Right lobe of liver (tissue), 4 donors: ENCODE measurements around the gene EDC3.

Experiments used
- POLR2A ChIP-seq: fragments of 450-650 bp; IDR thresholded peaks from one replicate; pipeline ENCODE4 v1.6.1; 2017; ENCODE audit warnings: antibody characterized with exemption, mild to moderate bottlenecking
- TF ChIP-seq, protein P1 (sequence below), 4 donors: fragments of 200-600 bp in 3 of 4; fragments of 450-650 bp in 1 of 4; IDR thresholded peaks; one replicate each; pipeline versions ENCODE4 v1.5.1 to v1.8.0; 2016 to 2022; ENCODE audit warnings: antibody characterized with exemption in 4 of 4, mild to moderate bottlenecking in 2 of 4
- donor health status: DM: no; HTN: no; CAD: no.
- donor health status: DM: no; HTN: no; CAD: no.
- donor health status: DM: no; HTN: yes; CAD: no.

DNA sequence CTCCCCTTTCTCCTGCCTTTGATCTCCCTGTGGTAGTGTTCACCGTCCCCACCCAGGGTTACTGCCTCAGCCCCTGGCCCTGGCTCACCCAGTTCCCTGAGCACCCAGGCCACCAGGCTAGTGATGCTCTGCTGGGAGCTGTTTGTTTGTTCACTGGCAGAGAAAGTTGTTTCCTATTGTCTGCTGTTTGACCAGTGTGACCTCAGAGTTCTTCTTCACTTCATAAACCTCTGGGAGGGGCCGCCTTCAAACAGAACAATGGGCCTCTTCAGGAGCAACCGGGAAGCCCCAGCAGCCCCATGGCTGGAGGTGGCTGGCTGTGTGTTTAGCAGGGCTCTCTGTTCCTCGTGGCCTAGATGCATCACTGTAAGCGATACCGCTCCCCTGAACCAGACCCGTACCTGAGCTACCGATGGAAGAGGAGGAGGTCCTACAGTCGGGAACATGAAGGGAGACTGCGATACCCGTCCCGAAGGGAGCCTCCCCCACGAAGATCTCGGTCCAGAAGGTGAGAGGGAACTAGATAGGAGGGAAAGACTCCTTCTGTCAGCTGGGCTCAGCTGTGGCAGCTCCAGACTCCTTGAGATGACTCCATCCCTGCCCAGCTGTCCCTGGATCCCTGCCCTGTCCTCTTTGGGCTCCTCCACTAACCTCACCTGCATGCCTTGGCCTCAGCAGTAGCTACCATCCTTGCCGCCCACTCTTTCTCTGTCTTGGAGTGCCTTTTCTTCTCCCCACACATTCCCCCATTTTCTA is 76.8 kb downstream of the EDC3 start:
- TF ChIP-seq, protein P1, sequence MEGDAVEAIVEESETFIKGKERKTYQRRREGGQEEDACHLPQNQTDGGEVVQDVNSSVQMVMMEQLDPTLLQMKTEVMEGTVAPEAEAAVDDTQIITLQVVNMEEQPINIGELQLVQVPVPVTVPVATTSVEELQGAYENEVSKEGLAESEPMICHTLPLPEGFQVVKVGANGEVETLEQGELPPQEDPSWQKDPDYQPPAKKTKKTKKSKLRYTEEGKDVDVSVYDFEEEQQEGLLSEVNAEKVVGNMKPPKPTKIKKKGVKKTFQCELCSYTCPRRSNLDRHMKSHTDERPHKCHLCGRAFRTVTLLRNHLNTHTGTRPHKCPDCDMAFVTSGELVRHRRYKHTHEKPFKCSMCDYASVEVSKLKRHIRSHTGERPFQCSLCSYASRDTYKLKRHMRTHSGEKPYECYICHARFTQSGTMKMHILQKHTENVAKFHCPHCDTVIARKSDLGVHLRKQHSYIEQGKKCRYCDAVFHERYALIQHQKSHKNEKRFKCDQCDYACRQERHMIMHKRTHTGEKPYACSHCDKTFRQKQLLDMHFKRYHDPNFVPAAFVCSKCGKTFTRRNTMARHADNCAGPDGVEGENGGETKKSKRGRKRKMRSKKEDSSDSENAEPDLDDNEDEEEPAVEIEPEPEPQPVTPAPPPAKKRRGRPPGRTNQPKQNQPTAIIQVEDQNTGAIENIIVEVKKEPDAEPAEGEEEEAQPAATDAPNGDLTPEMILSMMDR (IDR thresholded peaks at IDR 0.05): no peak
- no peak for TF ChIP-seq POLR2A
